HT1080 (cell line): Measurements from ENCODE around the gene MTHFD1L. TPM values are rescaled to one million over a fixed set of nuclear protein-coding genes. Genes with fewer than 3 reads are reported as not detected.
A peak's percentile ranks its signal among the peaks of the same experiment; 100 is the strongest.

Experiments
- DNase-seq: peaks from one replicate; pipeline ENCODE4 v3.0.0-alpha.2; 2015; ENCODE audit warnings: low read depth
- total RNA-seq: library from RNA; depleted of rRNA; stranded (reverse); fragments of >200 nt; shearing (Covaris generic); gene quantifications from 2 replicates; pipeline ENCODE4 v1.2.3, GENCODE V29; 2014

MTHFD1L gene
- total RNA-seq, 1 experiment from 2014 or later = 65.7 TPM

- no peak for DNase-seq
Observed at GRCh38 chr6:150931405-150931804, 65.9 kb downstream of the MTHFD1L start.

GRCh38 chr6:150932996-150933395 is 67.5 kb downstream of the MTHFD1L start:
- no peak for DNase-seq

GRCh38 chr6:150934380-150934779 is 68.9 kb downstream of the MTHFD1L start:
- peak; percentile 80 for DNase-seq

- DNase-seq = no peak
Observed at GRCh38 chr6:150936021-150936555, 70.6 kb downstream of the MTHFD1L start.

- DNase-seq = no peak
Observed at GRCh38 chr6:150937132-150937906, 71.8 kb downstream of the MTHFD1L start.

- no peak for DNase-seq
Observed at GRCh38 chr6:150939399-150939798, 73.9 kb downstream of the MTHFD1L start.

GRCh38 chr6:150940941-150941340 is 75.4 kb downstream of the MTHFD1L start:
- DNase-seq = no peak

- DNase-seq = no peak
Observed at GRCh38 chr6:150949526-150949925, 84.0 kb downstream of the MTHFD1L start.

- no peak for DNase-seq
Observed at GRCh38 chr6:150953851-150954250, 88.3 kb downstream of the MTHFD1L start.

GRCh38 chr6:150959166-150959565 is 93.7 kb downstream of the MTHFD1L start:
- no peak for DNase-seq

GRCh38 chr6:150962436-150962835 is 96.9 kb downstream of the MTHFD1L start:
- no peak for DNase-seq

GRCh38 chr6:150964765-150965164 is 99.3 kb downstream of the MTHFD1L start:
- DNase-seq = no peak

- DNase-seq = no peak
Observed at GRCh38 chr6:150966786-150967185, 101.3 kb downstream of the MTHFD1L start.

- no peak for DNase-seq
Observed at GRCh38 chr6:150967381-150967780, 101.9 kb downstream of the MTHFD1L start.

GRCh38 chr6:150967910-150968309 is 102.4 kb downstream of the MTHFD1L start:
- DNase-seq = no peak

- DNase-seq = no peak
Observed at GRCh38 chr6:150969901-150970300, 104.4 kb downstream of the MTHFD1L start.

GRCh38 chr6:150971219-150971618 is 105.7 kb downstream of the MTHFD1L start:
- no peak for DNase-seq

- DNase-seq = no peak
Observed at GRCh38 chr6:150975136-150975535, 109.6 kb downstream of the MTHFD1L start.

GRCh38 chr6:150977281-150977680 is 111.8 kb downstream of the MTHFD1L start:
- no peak for DNase-seq

- no peak for DNase-seq
Observed at GRCh38 chr6:150978624-150979023, 113.1 kb downstream of the MTHFD1L start.

GRCh38 chr6:150979826-150980350 is 114.4 kb downstream of the MTHFD1L start:
- no peak for DNase-seq

GRCh38 chr6:150981095-150981494 is 115.6 kb downstream of the MTHFD1L start:
- no peak for DNase-seq

GRCh38 chr6:150981669-150982068 is 116.2 kb downstream of the MTHFD1L start:
- DNase-seq = no peak
